ENCODE data around the gene H1-8.
"Not testable (repeated sequence)": the region's sequence is repeated elsewhere in the genome, so short reads cannot be mapped to it uniquely, and the experiment has no call there.

DNA sequence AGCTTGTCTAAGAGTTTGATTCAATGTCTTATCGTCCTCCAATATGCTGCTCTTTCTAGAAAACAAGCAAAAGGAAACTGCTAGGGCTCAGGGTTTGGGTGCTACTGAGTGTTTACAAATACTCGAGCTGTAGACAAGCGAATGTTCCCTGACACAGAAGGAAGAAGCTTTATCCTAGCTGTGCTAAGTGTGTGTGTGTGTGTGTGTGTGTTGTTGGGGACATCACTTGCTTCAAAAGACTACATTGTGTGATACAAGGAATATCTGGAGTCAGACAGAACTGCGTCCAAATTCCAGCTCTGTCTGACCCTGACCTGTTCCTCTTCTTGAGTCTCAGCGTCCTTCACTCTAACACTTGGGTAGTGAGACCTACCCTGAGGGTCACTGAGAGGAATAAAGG is 48.5 kb upstream of the H1-8 start:
- TF ChIP-seq, protein P1, sequence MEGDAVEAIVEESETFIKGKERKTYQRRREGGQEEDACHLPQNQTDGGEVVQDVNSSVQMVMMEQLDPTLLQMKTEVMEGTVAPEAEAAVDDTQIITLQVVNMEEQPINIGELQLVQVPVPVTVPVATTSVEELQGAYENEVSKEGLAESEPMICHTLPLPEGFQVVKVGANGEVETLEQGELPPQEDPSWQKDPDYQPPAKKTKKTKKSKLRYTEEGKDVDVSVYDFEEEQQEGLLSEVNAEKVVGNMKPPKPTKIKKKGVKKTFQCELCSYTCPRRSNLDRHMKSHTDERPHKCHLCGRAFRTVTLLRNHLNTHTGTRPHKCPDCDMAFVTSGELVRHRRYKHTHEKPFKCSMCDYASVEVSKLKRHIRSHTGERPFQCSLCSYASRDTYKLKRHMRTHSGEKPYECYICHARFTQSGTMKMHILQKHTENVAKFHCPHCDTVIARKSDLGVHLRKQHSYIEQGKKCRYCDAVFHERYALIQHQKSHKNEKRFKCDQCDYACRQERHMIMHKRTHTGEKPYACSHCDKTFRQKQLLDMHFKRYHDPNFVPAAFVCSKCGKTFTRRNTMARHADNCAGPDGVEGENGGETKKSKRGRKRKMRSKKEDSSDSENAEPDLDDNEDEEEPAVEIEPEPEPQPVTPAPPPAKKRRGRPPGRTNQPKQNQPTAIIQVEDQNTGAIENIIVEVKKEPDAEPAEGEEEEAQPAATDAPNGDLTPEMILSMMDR (conservative IDR thresholded peaks at IDR 0.05): not testable (repeated sequence)
- TF ChIP-seq EZH2 (IDR thresholded peaks at IDR 0.05; ENCODE audit: low read depth): not testable (repeated sequence)
